Liver (tissue), 9 donors: Measurements from ENCODE around the gene FBXW11. TPM values are rescaled to one million over a fixed set of nuclear protein-coding genes. Genes with fewer than 3 reads are reported as not detected.

Source experiments
- DNase-seq: peaks from one replicate; pipeline ENCODE4 v3.0.0-alpha.2; 2017; ENCODE audit warnings: low spot score
- H3K27ac ChIP-seq, 2 donors: one replicate each; pipeline ENCODE4 v1.7.0; 2013; ENCODE audit warnings: inconsistent platforms in 2 of 2, low read length in 2 of 2, control low read depth in 1 of 2, low read depth in 1 of 2, mild to moderate bottlenecking in 1 of 2
- H3K27me3 ChIP-seq, 4 donors: one replicate each; pipeline versions ENCODE4 v1.6.1 to v1.7.0; 2013; ENCODE audit warnings: low read length in 3 of 4, inconsistent platforms in 1 of 4, mild to moderate bottlenecking in 1 of 4, moderate library complexity in 1 of 4; ENCODE audit not compliant: control insufficient read depth in 4 of 4, insufficient read depth in 4 of 4
- H3K36me3 ChIP-seq, 4 donors: one replicate each; pipeline versions ENCODE4 v1.6.1 to v1.7.0; 2013; ENCODE audit warnings: low read length in 3 of 4, mild to moderate bottlenecking in 3 of 4, low read depth in 1 of 4, moderate library complexity in 1 of 4; ENCODE audit not compliant: control insufficient read depth in 4 of 4, insufficient read depth in 3 of 4
- H3K4me1 ChIP-seq, 4 donors: one replicate each; pipeline versions ENCODE4 v1.6.1 to v1.7.0; 2013; ENCODE audit warnings: low read length in 3 of 4, mild to moderate bottlenecking in 3 of 4, moderate library complexity in 1 of 4; ENCODE audit not compliant: control insufficient read depth in 4 of 4, insufficient read depth in 4 of 4
- H3K4me3 ChIP-seq, 3 donors: one replicate each; pipeline versions ENCODE4 v1.6.1 to v1.7.0; 2013; ENCODE audit warnings: low read length in 3 of 3, control low read depth in 1 of 3, low read depth in 1 of 3, mild to moderate bottlenecking in 1 of 3
- H3K9ac ChIP-seq, 2 donors: one replicate each; pipeline ENCODE4 v1.7.0; 2013; ENCODE audit warnings: low read length in 2 of 2, mild to moderate bottlenecking in 2 of 2, moderate library complexity in 2 of 2, control low read depth in 1 of 2, low read depth in 1 of 2
- H3K9me3 ChIP-seq, 4 donors: one replicate each; pipeline versions ENCODE4 v1.6.1 to v1.7.0; 2013; ENCODE audit warnings: low read length in 3 of 4; ENCODE audit not compliant: control insufficient read depth in 4 of 4
- EGR1 ChIP-seq, 2 donors: IDR thresholded peaks; 2 replicates each; pipeline ENCODE4 v1.6.1; 2016 to 2018; ENCODE audit warnings: antibody characterized with exemption in 2 of 2, low read depth in 2 of 2
- FOXA1 ChIP-seq: IDR thresholded peaks from 2 replicates; pipeline ENCODE4 v1.6.1; 2016; ENCODE audit warnings: antibody characterized with exemption
- FOXA2 ChIP-seq: IDR thresholded peaks from 2 replicates; pipeline ENCODE4 v1.6.1; 2016; ENCODE audit warnings: antibody characterized with exemption
- GABPA ChIP-seq, 2 donors: IDR thresholded peaks in 1 of 2; conservative IDR thresholded peaks in 1 of 2; 2 replicates each; pipeline ENCODE4 v1.6.1; 2016; ENCODE audit warnings: antibody characterized with exemption in 2 of 2, mild to moderate bottlenecking in 1 of 2, moderate library complexity in 1 of 2
- HNF4A ChIP-seq, 2 donors: conservative IDR thresholded peaks; 2 replicates each; pipeline ENCODE4 v1.6.1; 2016; ENCODE audit warnings: antibody characterized with exemption in 2 of 2, mild to moderate bottlenecking in 2 of 2
- HNF4G ChIP-seq: IDR thresholded peaks from 2 replicates; pipeline ENCODE4 v1.6.1; 2016; ENCODE audit warnings: antibody characterized with exemption
- JUND ChIP-seq, 2 donors: IDR thresholded peaks; 2 replicates each; pipeline ENCODE4 v1.6.1; 2016; ENCODE audit warnings: antibody characterized with exemption in 2 of 2
- NR2F2 ChIP-seq: IDR thresholded peaks from 2 replicates; pipeline ENCODE4 v1.6.1; 2016; ENCODE audit warnings: antibody characterized with exemption
- RAD21 ChIP-seq, 2 donors: IDR thresholded peaks; 2 replicates each; pipeline ENCODE4 v1.6.1; 2016; ENCODE audit warnings: antibody characterized with exemption in 2 of 2, mild to moderate bottlenecking in 2 of 2
- RXRA ChIP-seq, 2 donors: IDR thresholded peaks; 2 replicates each; pipeline ENCODE4 v1.6.1; 2017 to 2018; ENCODE audit warnings: antibody characterized with exemption in 2 of 2, mild to moderate bottlenecking in 1 of 2
- SP1 ChIP-seq: IDR thresholded peaks from 2 replicates; pipeline ENCODE4 v1.6.1; 2018; ENCODE audit warnings: antibody characterized with exemption, mild to moderate bottlenecking
- TAF1 ChIP-seq: conservative IDR thresholded peaks from 2 replicates; pipeline ENCODE4 v1.6.1; 2016; ENCODE audit warnings: antibody characterized with exemption, mild to moderate bottlenecking
- YY1 ChIP-seq: IDR thresholded peaks from 2 replicates; pipeline ENCODE4 v1.6.1; 2016; ENCODE audit warnings: antibody characterized with exemption, mild to moderate bottlenecking
- WGBS: extraction: QIAGEN DNeasy Blood & Tissue Kit; methylation state at CpG from one replicate; pipeline ENCODE4 v1.1.7; 2013; 5-methylcytosine and 5-hydroxymethylcytosine counted together
- polyA plus RNA-seq, 2 donors: library from polyadenylated mRNA; stranded (reverse) in 1 of 2; unstranded in 1 of 2; fragments of 200-250 nt in 1 of 2; fragments of >200 nt in 1 of 2; fragmentation: Nextera tagmentation in 1 of 2; extraction: Ambion mirVana in 1 of 2; gene quantifications; one replicate each; pipeline versions ENCODE4 v1.2.1 to v1.2.3, GENCODE V29; 2013 to 2015
- total RNA-seq, 2 donors: library from RNA; depleted of rRNA; stranded (reverse); fragments of >200 nt; gene quantifications; one replicate each; pipeline ENCODE4 v1.2.3, GENCODE V29; 2014
- TF ChIP-seq, protein P1 (sequence below): IDR thresholded peaks from 2 replicates; pipeline ENCODE4 v1.6.1; 2016; ENCODE audit warnings: antibody characterized with exemption
- TF ChIP-seq, protein P2 (sequence below): fragments of 150-350 bp; IDR thresholded peaks from 2 replicates; pipeline ENCODE4 v1.5.1; 2017; ENCODE audit warnings: improper control_type of control experiment, low read depth, low read length; ENCODE audit not compliant: missing input control
- TF ChIP-seq, protein P3 (sequence below): IDR thresholded peaks from 2 replicates; pipeline ENCODE4 v1.6.1; 2016; ENCODE audit warnings: antibody characterized with exemption
- TF ChIP-seq, protein P4 (sequence below): IDR thresholded peaks from 2 replicates; pipeline ENCODE4 v1.6.1; 2016; ENCODE audit warnings: antibody characterized with exemption
- donor health status: healthy.
- donor health status: healthy.
- donor health status: healthy.
- donor health status: healthy.
- donor health status: healthy.

FBXW11 gene
- total and polyA plus RNA-seq, 4 donors, result 11.2 to 37.5 (median 22.0) TPM

DNA sequence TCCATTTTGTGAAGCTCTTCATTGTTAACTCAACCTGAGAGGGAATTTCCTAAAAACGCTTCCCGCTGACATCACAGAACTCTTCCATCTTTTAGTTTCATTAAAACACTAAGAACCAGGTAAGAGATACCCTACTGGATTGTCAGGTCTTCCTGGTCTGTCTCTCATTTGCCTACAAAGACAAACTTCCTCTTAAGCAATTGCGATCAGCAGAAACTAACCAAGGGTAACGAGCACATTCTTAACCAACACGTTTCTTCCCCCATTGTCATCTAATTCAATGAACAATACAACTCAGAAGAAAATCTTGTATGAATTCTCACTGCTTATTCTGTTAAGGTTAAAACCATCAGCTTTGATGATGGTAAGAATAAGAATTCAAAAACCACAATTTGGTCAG lies 6.6 kb downstream of the FBXW11 start (continued):
- TF ChIP-seq, protein P1, sequence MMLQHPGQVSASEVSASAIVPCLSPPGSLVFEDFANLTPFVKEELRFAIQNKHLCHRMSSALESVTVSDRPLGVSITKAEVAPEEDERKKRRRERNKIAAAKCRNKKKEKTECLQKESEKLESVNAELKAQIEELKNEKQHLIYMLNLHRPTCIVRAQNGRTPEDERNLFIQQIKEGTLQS, result no peak
- TF ChIP-seq JUND (IDR thresholded peaks at IDR 0.05), result no peak
- no peak for TF ChIP-seq FOXA1
- TF ChIP-seq EGR1 (IDR thresholded peaks at IDR 0.05; ENCODE audit: low read depth in 2 of 2), result no peak
- no peak for TF ChIP-seq HNF4A (conservative IDR thresholded peaks at IDR 0.05)
- TF ChIP-seq, protein P2, sequence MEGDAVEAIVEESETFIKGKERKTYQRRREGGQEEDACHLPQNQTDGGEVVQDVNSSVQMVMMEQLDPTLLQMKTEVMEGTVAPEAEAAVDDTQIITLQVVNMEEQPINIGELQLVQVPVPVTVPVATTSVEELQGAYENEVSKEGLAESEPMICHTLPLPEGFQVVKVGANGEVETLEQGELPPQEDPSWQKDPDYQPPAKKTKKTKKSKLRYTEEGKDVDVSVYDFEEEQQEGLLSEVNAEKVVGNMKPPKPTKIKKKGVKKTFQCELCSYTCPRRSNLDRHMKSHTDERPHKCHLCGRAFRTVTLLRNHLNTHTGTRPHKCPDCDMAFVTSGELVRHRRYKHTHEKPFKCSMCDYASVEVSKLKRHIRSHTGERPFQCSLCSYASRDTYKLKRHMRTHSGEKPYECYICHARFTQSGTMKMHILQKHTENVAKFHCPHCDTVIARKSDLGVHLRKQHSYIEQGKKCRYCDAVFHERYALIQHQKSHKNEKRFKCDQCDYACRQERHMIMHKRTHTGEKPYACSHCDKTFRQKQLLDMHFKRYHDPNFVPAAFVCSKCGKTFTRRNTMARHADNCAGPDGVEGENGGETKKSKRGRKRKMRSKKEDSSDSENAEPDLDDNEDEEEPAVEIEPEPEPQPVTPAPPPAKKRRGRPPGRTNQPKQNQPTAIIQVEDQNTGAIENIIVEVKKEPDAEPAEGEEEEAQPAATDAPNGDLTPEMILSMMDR, result no peak
- no peak for TF ChIP-seq NR2F2
- no peak for TF ChIP-seq RXRA (IDR thresholded peaks at IDR 0.05)
- no peak for TF ChIP-seq YY1
- TF ChIP-seq TAF1, result no peak

DNA sequence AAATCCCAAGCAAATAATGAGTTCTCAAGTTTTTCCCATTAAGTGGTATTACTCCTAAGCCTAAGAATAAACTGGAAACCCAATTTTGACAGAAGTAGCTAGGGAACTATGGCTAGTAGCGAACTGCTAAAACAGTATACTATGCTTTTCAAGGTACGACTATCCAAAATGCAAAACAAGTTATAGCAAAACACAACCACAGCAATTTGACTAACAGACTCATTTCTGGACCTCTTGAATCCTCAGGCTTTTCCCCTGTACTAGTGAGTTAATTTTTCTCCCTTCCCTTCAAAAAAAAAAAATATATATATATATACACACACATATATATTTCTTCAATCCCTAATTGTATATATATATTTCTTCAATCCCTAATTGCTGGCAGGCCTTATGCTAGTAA lies 7.3 kb downstream of the FBXW11 start:
- H3K4me1 ChIP-seq, result peaks cover 11 to 38% (median 24%) of the 10 kb centered on the region in 4 donors
- H3K9me3 ChIP-seq, result no peaks in the 10 kb centered on the region
- no peak for DNase-seq
- 97% methylated on average over 2 of the region's 2 CpGs for WGBS
- TF ChIP-seq HNF4A (conservative IDR thresholded peaks at IDR 0.05), result no peak
- no peak for TF ChIP-seq FOXA1
- TF ChIP-seq, protein P3, sequence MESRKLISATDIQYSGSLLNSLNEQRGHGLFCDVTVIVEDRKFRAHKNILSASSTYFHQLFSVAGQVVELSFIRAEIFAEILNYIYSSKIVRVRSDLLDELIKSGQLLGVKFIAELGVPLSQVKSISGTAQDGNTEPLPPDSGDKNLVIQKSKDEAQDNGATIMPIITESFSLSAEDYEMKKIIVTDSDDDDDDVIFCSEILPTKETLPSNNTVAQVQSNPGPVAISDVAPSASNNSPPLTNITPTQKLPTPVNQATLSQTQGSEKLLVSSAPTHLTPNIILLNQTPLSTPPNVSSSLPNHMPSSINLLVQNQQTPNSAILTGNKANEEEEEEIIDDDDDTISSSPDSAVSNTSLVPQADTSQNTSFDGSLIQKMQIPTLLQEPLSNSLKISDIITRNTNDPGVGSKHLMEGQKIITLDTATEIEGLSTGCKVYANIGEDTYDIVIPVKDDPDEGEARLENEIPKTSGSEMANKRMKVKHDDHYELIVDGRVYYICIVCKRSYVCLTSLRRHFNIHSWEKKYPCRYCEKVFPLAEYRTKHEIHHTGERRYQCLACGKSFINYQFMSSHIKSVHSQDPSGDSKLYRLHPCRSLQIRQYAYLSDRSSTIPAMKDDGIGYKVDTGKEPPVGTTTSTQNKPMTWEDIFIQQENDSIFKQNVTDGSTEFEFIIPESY, result no peak
- TF ChIP-seq, protein P2, result no peak
- no peak for TF ChIP-seq RXRA (IDR thresholded peaks at IDR 0.05)
- no peak for TF ChIP-seq SP1
- no peak for TF ChIP-seq TAF1
- no peak for TF ChIP-seq HNF4G
- no peak for TF ChIP-seq YY1
- TF ChIP-seq, protein P1, result no peak
- no peak for TF ChIP-seq GABPA (IDR thresholded peaks at IDR 0.05 in 1 of 2, conservative IDR thresholded peaks at IDR 0.05 in 1 of 2)
- no peak for TF ChIP-seq EGR1 (IDR thresholded peaks at IDR 0.05; ENCODE audit: low read depth in 2 of 2)
- TF ChIP-seq NR2F2, result no peak
- TF ChIP-seq JUND (IDR thresholded peaks at IDR 0.05), result no peak
- no peak for TF ChIP-seq FOXA2
- TF ChIP-seq RAD21 (IDR thresholded peaks at IDR 0.05), result no peak
- TF ChIP-seq, protein P4, sequence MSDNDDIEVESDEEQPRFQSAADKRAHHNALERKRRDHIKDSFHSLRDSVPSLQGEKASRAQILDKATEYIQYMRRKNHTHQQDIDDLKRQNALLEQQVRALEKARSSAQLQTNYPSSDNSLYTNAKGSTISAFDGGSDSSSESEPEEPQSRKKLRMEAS, result no peak
- no peak overlapping the region for H3K9ac ChIP-seq
- no peak overlapping the region for H3K27ac ChIP-seq
- H3K36me3 ChIP-seq, result peaks cover 0 to 2% (median 0%) of the 10 kb centered on the region in 4 donors
- no peaks in the 10 kb centered on the region for H3K27me3 ChIP-seq
- H3K4me3 ChIP-seq, result no peak overlapping the region
